GM19025 (cell line): ENCODE data around the gene ELOVL6.
"Not testable (repeated sequence)": the region's sequence is repeated elsewhere in the genome, so short reads cannot be mapped to it uniquely, and the experiment has no call there.

Experiments
- ATAC-seq: cut with Tn5 transposase; IDR thresholded peaks from one replicate; pipeline ENCODE4 v1.9.1; 2021; ENCODE audit warnings: mild to moderate bottlenecking, low read depth, moderate library complexity; ENCODE audit not compliant: unreplicated experiment

The ELOVL6 gene

DNA sequence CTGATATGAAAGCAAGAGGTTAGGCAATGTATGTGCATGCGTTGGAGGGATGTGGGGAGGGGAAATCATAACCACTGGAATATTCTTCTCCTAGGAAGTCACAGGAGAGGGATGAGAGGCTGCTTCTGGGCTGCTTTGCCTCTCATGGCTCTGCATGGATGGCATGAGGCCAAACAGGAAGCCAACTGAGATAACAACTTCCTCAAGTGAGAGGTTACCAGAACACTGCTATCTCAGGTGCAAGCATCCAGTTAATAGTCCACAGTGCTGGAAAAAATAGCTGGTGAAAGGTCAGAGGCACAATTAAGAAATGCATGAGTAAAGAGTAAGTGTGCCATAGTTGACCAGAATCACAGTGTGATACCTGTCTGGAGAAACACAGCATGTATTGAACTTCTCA lies 113.3 kb downstream of the ELOVL6 start:
- ATAC-seq, result no peak

- ATAC-seq, result no peak
These were observed 114.3 kb downstream of the ELOVL6 start for GRCh38 chr4:110084154-110084553.

GRCh38 chr4:110078148-110078547 lies 120.3 kb downstream of the ELOVL6 start:
- ATAC-seq, result not testable (repeated sequence)

DNA sequence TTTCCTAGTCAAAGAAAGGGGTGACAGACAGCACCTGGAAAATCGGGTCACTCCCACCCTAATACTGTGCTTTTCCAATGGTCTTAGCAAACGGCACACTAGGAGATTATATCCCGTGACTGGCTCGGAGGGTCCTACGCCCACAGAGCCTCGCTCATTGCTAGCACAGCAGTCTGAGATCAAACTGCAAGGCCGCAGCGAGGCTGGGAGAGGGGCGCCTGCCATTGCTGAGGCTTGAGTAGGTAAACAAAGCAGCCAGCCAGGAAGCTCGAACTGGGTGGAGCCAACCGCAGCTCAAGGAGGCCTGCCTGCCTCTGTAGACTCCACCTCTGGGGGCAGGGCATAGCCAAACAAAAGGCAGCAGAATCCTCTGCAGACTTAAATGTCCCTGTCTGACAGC lies 121.6 kb downstream of the ELOVL6 start:
- not testable (repeated sequence) for ATAC-seq

- no peak for ATAC-seq
These were observed 122.5 kb downstream of the ELOVL6 start for GRCh38 chr4:110075891-110076290.

DNA sequence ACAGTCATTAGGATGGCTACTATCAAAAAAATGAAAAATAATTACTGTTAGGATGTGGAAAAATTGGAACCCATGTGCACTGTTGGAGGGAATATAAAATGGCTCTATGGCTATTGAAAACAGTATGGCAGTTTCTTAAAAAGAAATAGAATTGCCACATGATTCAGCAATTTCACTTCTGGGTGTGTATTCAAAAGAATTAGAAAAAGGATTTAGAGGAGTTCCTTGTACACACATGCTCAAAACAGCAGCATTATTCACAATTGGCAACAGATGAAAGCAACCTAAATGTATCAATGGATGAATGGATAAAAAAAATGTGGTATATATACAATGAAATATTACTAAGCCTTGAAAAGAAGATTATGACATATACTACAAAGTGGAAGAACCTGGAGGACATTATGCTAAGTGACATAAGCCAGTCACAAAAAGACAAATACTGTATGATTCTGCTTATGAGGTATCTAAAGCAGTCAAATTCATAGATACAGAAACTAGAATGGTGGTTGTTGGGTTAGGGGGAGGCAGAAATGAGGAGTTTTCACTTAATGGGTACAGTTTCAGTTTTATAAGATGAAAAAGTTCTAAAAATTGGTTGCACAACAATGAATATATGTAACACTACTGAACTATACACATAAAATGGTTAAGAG lies 123.2 kb downstream of the ELOVL6 start:
- ATAC-seq, result no peak

- no peak for ATAC-seq
These were observed 123.8 kb downstream of the ELOVL6 start for GRCh38 chr4:110074570-110074969.

DNA sequence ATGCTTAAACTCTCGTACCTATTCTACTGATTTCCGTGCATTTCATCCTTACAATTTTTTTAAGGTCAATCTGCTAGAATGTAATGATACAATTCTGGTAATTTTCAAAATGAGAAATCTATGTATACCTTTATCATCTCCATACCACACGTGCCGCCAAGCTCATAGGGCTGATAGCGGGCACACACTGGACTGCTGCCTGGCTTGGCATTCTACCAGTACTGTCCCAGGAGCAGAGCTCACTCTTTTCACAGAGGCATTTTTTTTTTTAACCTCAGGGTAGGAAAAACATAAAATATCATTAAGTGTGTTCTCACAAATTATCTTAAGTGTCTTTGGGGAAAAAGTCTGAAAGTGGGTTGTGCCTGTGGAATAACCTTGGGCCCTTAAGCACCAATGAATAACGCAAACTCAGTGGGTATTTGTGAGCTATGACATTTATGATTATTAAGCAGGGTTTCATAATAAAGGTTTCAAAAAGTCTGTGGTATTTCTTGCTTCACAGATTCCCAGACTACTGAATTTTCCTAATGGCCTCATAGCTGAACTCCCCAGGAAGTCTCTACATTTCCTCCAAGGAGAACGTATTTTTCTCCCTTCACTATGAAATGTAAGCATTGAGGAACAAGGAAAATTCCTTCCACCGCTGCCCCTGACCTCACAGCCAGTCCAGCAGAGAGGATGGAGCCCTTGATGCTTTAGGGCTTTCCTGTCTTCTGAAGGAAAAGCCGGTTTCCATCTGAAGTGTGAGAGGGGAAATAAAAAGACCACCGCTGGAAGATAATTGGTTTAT lies 125.2 kb downstream of the ELOVL6 start:
- no peak for ATAC-seq

DNA sequence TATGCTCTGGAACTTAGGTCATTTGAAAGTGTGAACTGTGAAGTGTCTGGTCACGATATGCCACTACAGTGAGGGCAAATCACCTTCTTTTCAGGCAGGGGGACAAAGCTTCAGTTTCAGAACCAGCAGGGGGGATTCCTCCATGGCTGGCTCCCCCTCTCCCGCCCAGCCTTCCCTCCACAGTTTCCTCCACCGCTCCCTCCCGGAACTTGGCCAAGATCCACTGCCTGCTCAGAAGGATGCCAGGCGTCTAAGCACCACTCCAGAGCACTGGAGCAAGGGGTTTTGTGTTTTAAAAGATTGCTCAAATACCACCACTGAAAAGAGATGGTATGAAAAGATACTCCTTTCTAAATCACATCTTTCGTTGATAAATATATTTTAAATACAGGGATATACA lies 126.9 kb downstream of the ELOVL6 start:
- no peak for ATAC-seq

DNA sequence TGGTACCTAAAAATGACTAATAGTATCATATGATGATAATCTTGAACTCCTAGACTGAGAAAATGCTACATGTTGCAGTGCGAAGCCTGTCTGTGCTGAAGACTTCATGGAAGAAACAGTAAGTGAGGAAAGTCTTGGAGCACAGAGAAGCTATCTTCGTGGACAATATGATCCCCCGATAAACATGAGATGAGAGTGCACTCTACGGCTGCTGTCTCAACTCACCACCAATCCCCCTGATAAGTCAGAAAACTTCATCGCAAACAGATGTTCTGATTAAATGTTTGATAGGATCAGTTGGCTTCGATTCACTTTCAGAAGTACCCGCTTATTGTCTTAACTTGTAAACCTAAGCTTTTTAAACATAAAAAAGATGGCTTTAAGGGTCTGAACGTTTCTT lies 130.2 kb downstream of the ELOVL6 start:
- ATAC-seq, result no peak

GRCh38 chr4:110064934-110065333 lies 133.5 kb downstream of the ELOVL6 start:
- no peak for ATAC-seq

DNA sequence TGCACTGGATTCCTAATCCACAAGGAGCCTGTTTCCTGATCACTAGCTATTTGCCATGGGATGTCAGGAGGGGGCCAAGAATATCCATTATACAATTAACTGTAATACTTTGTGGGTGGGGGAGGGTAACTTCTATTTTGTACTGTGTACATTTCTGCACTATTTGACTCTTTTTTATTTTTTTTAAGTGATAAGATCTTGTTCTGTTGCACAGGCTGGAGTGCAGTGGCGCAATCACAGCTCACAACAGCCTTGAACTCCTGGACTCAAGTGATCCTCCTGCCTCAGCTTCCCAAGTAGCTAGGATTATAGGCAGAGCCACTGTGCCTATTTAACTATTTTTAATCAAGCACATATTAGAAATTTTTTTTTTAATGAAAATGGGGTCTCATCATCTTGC lies 134.1 kb downstream of the ELOVL6 start:
- ATAC-seq, result no peak

DNA sequence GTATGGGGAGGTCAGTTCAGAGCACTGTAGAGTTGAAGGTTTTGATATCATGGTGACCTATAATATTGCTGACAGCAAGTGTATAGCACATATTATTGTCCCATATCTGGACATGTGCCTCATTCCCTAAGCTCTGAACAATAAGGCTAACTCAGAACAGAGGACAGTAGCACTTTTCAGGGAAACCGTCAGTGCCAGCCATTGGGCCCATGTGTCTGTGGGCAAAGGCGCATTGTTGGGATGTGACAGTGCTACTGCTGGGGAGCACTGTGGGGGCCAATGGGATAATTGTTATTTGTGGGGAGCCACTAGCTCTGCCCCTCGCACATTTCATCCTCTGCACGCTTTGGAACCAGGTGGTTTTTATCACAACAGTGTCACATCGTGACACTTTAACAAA lies 136.2 kb downstream of the ELOVL6 start:
- ATAC-seq, result no peak

GRCh38 chr4:110061076-110061475 lies 137.3 kb downstream of the ELOVL6 start:
- ATAC-seq, result no peak

GRCh38 chr4:110059556-110060191 lies 138.7 kb downstream of the ELOVL6 start:
- ATAC-seq, result peak; percentile 55

DNA sequence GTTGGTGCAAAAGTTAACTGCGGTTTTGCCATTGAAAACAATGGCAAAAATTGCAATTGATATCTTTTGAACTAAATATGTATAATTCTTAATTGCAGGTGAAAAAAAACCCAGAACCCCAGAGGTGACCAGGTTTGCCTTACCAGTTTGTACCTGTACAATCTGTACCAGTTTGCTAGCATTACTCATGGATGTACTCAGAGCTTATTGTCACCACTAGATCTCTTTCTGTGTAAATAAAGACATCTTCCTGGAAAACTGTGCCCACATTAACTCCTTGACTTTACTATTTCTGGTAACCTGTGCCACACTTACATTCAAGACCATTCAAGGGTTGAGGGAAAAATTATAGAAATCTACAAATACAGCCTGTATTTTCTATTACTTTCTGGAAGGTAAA lies 139.7 kb downstream of the ELOVL6 start:
- no peak for ATAC-seq

- ATAC-seq, result peak; percentile 76
These were observed 143.2 kb downstream of the ELOVL6 start for GRCh38 chr4:110055158-110055768.

GRCh38 chr4:110049951-110050925 lies 148.2 kb downstream of the ELOVL6 start:
- ATAC-seq, result no peak

DNA sequence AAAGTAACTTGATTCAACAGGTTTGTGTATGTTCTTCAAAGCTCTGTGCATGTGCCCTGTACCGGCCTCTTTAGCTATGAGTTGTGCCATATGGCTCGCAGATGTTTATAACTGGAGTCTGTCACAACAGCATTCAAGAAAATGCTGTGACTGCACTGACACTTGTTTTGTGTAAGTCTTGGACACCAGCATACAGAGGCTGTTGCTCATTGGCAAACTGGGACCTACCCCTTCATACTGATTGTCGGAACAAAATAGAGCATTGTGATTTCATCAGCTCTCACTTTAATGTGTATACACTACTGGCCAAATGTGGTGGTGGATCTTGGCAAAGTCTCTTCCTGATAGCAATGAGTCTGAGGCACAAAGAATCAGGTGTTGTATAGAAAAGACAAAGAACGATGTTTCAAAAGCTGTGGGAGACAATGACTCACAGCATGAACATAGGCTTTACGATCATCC lies 151.8 kb downstream of the ELOVL6 start:
- no peak for ATAC-seq
